ENCODE results near the gene ARPC1B.
"Not testable (repeated sequence)": the region's sequence is repeated elsewhere in the genome, so short reads cannot be mapped to it uniquely, and the experiment has no call there.

ARPC1B gene

GRCh38 chr7:99409806-99410205 lies 35.3 kb downstream of the ARPC1B start:
- no peak for DNase-seq (ENCODE audit: low spot score)

GRCh38 chr7:99410635-99411034 lies 36.1 kb downstream of the ARPC1B start:
- no peak for DNase-seq (ENCODE audit: low spot score)

- not testable (repeated sequence) for DNase-seq (ENCODE audit: low spot score)
These were observed 41.1 kb downstream of the ARPC1B start for GRCh38 chr7:99415513-99416127.

GRCh38 chr7:99418260-99418659 lies 43.7 kb downstream of the ARPC1B start:
- no peak for DNase-seq (ENCODE audit: low spot score)

GRCh38 chr7:99419323-99420021 lies 44.9 kb downstream of the ARPC1B start:
- no peak for DNase-seq (ENCODE audit: low spot score)

GRCh38 chr7:99420213-99420612 lies 45.7 kb downstream of the ARPC1B start:
- DNase-seq (ENCODE audit: low spot score), result no peak

GRCh38 chr7:99420986-99421385 lies 46.5 kb downstream of the ARPC1B start:
- no peak for DNase-seq (ENCODE audit: low spot score)

GRCh38 chr7:99422186-99422585 lies 47.7 kb downstream of the ARPC1B start:
- DNase-seq (ENCODE audit: low spot score), result no peak

GRCh38 chr7:99422625-99423024 lies 48.1 kb downstream of the ARPC1B start:
- DNase-seq (ENCODE audit: low spot score), result no peak

GRCh38 chr7:99424932-99425730 lies 50.6 kb downstream of the ARPC1B start:
- no peak for DNase-seq (ENCODE audit: low spot score)

- no peak for DNase-seq (ENCODE audit: low spot score)
These were observed 54.5 kb downstream of the ARPC1B start for GRCh38 chr7:99428972-99429566.

GRCh38 chr7:99429756-99430155 lies 55.2 kb downstream of the ARPC1B start:
- DNase-seq (ENCODE audit: low spot score), result no peak

GRCh38 chr7:99431756-99432540 lies 57.4 kb downstream of the ARPC1B start:
- not testable (repeated sequence) for DNase-seq (ENCODE audit: low spot score)

- no peak for DNase-seq (ENCODE audit: low spot score)
These were observed 58.6 kb downstream of the ARPC1B start for GRCh38 chr7:99433158-99433557.

- DNase-seq (ENCODE audit: low spot score), result no peak
These were observed 63.5 kb downstream of the ARPC1B start for GRCh38 chr7:99437946-99438572.

- peak; percentile 100 for DNase-seq (ENCODE audit: low spot score)
These were observed 64.3 kb downstream of the ARPC1B start, which contains the start of the genes CPSF4 and PTCD1 for GRCh38 chr7:99438573-99439480. CPSF4 (plus strand) TSS chr7:99438943; CDS start chr7:99439083, 140 bp downstream. PTCD1 (minus strand) TSS chr7:99438798; CDS start chr7:99435242, 3,556 bp downstream.

- DNase-seq (ENCODE audit: low spot score), result no peak
These were observed 65.7 kb downstream of the ARPC1B start for GRCh38 chr7:99440195-99440594.

All from AG08395 (cell line).